Neural cell (in vitro differentiated cells): ENCODE measurements around the gene HIPK1. TPM values are rescaled to one million over a fixed set of nuclear protein-coding genes. Genes with fewer than 3 reads are reported as not detected.

Experiments
- H2AFZ ChIP-seq: fragments of 200-600, 300-800 bp; sonication (generic), shearing (Covaris generic); 2 replicates; pipeline ENCODE4 v1.6.0; 2014; ENCODE audit warnings: low read depth, mild to moderate bottlenecking, antibody characterized with exemption, low read length, moderate library complexity
- H3F3A ChIP-seq: fragments of 200-600 bp; shearing (Covaris generic); 2 replicates; pipeline ENCODE4 v1.6.1; 2016; ENCODE audit warnings: mild to moderate bottlenecking, moderate library complexity, mixed read lengths, antibody characterized with exemption, low read length; ENCODE audit not compliant: insufficient read depth, poor library complexity, severe bottlenecking
- H3K27ac ChIP-seq: fragments of 200-600, 300-800 bp; sonication (generic), shearing (Covaris generic); 2 replicates; pipeline ENCODE4 v1.5.1; 2014; ENCODE audit warnings: mild to moderate bottlenecking, low read length, moderate library complexity
- H3K27me3 ChIP-seq: fragments of 300-800, 200-600 bp; sonication (generic), shearing (Covaris generic); 2 replicates; pipeline ENCODE4 v1.6.0; 2014; ENCODE audit warnings: mild to moderate bottlenecking, low read depth, low read length, moderate library complexity; ENCODE audit not compliant: insufficient read depth
- H3K36me3 ChIP-seq: fragments of 300-800, 200-600 bp; sonication (generic), shearing (Covaris generic); 2 replicates; pipeline ENCODE4 v1.5.1; 2014; ENCODE audit warnings: mild to moderate bottlenecking, antibody characterized with exemption, low read length, moderate library complexity; ENCODE audit not compliant: insufficient read depth
- H3K4me2 ChIP-seq: fragments of 300-800, 200-600 bp; sonication (generic), shearing (Covaris generic); 2 replicates; pipeline ENCODE4 v1.6.0; 2014; ENCODE audit warnings: mild to moderate bottlenecking, low read length
- H3K4me3 ChIP-seq: fragments of 300-800, 200-600 bp; sonication (generic), shearing (Covaris generic); 2 replicates; pipeline ENCODE4 v1.5.1; 2014; ENCODE audit warnings: mild to moderate bottlenecking, low read length, moderate library complexity
- H3K79me2 ChIP-seq: fragments of 200-600 bp; shearing (Covaris generic); replicated peaks from 2 replicates; pipeline ENCODE4 v1.6.0; 2014; ENCODE audit warnings: mild to moderate bottlenecking, low read length, moderate library complexity; ENCODE audit not compliant: insufficient read depth
- H3K9ac ChIP-seq: fragments of 300-800, 200-600 bp; sonication (generic), shearing (Covaris generic); 2 replicates; pipeline ENCODE4 v1.6.1; 2016; ENCODE audit warnings: mild to moderate bottlenecking, low read length, mixed read lengths
- H3K9me2 ChIP-seq: fragments of 200-600 bp; shearing (Covaris generic); 2 replicates; pipeline ENCODE4 v1.6.1; 2016; ENCODE audit warnings: mild to moderate bottlenecking, low read length, mixed read lengths; ENCODE audit not compliant: insufficient read depth
- H3K9me3 ChIP-seq: fragments of 200-600, 300-800 bp; sonication (generic), shearing (Covaris generic); 2 replicates; pipeline ENCODE4 v1.6.1; 2016; ENCODE audit warnings: mild to moderate bottlenecking, mixed run types, low read length, moderate library complexity, mixed read lengths
- H4K20me1 ChIP-seq: fragments of 200-600 bp; shearing (Covaris generic); 2 replicates; pipeline ENCODE4 v1.6.1; 2016; ENCODE audit warnings: mild to moderate bottlenecking, mixed run types; ENCODE audit not compliant: insufficient read depth
- CTCF ChIP-seq: fragments of 450-650 bp; IDR thresholded peaks from 2 replicates; pipeline ENCODE4 v1.5.1; 2014; ENCODE audit warnings: antibody characterized with exemption, mild to moderate bottlenecking, moderate library complexity; ENCODE audit not compliant: poor library complexity, severe bottlenecking
- EP300 ChIP-seq: fragments of 450-650 bp; conservative IDR thresholded peaks from 2 replicates; pipeline ENCODE4 v1.6.1; 2014; ENCODE audit warnings: antibody characterized with exemption, mild to moderate bottlenecking, moderate library complexity; ENCODE audit not compliant: poor library complexity, severe bottlenecking
- EZH2 ChIP-seq: fragments of 200-600, 300-800 bp; shearing (Covaris generic), sonication (generic); IDR thresholded peaks from 2 replicates; pipeline ENCODE4 v1.6.1; 2014; ENCODE audit warnings: antibody characterized with exemption, low read length, borderline replicate concordance, mild to moderate bottlenecking; ENCODE audit not compliant: insufficient read depth, poor library complexity, severe bottlenecking
- MXI1 ChIP-seq: fragments of 450-650 bp; conservative IDR thresholded peaks from 2 replicates; pipeline ENCODE4 v1.6.1; 2014; ENCODE audit warnings: antibody characterized with exemption, mild to moderate bottlenecking; ENCODE audit not compliant: poor library complexity, severe bottlenecking
- POLR2AphosphoS5 ChIP-seq: IDR thresholded peaks from 2 replicates; pipeline ENCODE4 v1.6.1; 2012
- RAD21 ChIP-seq: fragments of 450-650 bp; conservative IDR thresholded peaks from 2 replicates; pipeline ENCODE4 v1.6.1; 2014; ENCODE audit warnings: antibody characterized with exemption, mild to moderate bottlenecking, moderate library complexity
- REST ChIP-seq: IDR thresholded peaks from 2 replicates; pipeline ENCODE4 v1.6.1; 2012; ENCODE audit warnings: borderline replicate concordance
- SMC3 ChIP-seq: fragments of 450-650 bp; conservative IDR thresholded peaks from 2 replicates; pipeline ENCODE4 v1.6.1; 2014; ENCODE audit warnings: antibody characterized with exemption, mild to moderate bottlenecking, moderate library complexity; ENCODE audit not compliant: poor library complexity
- TAF1 ChIP-seq: IDR thresholded peaks from 2 replicates; pipeline ENCODE4 v1.6.1; 2012; ENCODE audit warnings: low read depth
- polyA plus RNA-seq: library from polyadenylated mRNA; depleted of rRNA; stranded (reverse); fragments of >200 nt; gene quantifications from 2 replicates; pipeline ENCODE4 v1.2.3, GENCODE V29; 2014

The HIPK1 gene
- polyA plus RNA-seq, 1 donor from 2014 or later, result 22.9 TPM

GRCh38 chr1:113991467-113991997 lies 62.4 kb downstream of the HIPK1 start:
- Histone ChIP-seq H3F3A (no peaks in the 10 kb centered on the region), H3K27me3 (no peaks in the 10 kb centered on the region), H3K4me2 (no peak overlapping the region)

GRCh38 chr1:113993072-113993471 lies 63.9 kb downstream of the HIPK1 start:
- H3K27ac ChIP-seq, result no peak overlapping the region
- H3K36me3 ChIP-seq, result no peaks in the 10 kb centered on the region
- no peaks in the 10 kb centered on the region for H3K27me3 ChIP-seq
- no peaks in the 10 kb centered on the region for H3F3A ChIP-seq
- H3K9me3 ChIP-seq, result peaks cover 3% of the 10 kb centered on the region
- no peaks in the 10 kb centered on the region for H3K79me2 ChIP-seq
- H3K4me3 ChIP-seq, result no peak overlapping the region
- H4K20me1 ChIP-seq, result no peaks in the 10 kb centered on the region
- no peak overlapping the region for H3K9ac ChIP-seq
- no peak overlapping the region for H3K4me2 ChIP-seq
- H3K9me2 ChIP-seq, result no peaks in the 10 kb centered on the region
- TF ChIP-seq CTCF (no peak), POLR2AphosphoS5 (no peak), SMC3 (no peak), TAF1 (no peak), EZH2 (no peak), MXI1 (no peak), EP300 (no peak), RAD21 (no peak), REST (no peak)
- no peak overlapping the region for H2AFZ ChIP-seq

More at GRCh38 chr1:113991467-113991997, 62.4 kb downstream of the HIPK1 start:
- Histone ChIP-seq H3K4me3 (no peak overlapping the region), H2AFZ (no peak overlapping the region), H3K9me3 (peaks cover 3% of the 10 kb centered on the region), H3K27ac (no peak overlapping the region), H3K9me2 (no peaks in the 10 kb centered on the region), H4K20me1 (no peaks in the 10 kb centered on the region), H3K79me2 (no peaks in the 10 kb centered on the region), H3K9ac (no peak overlapping the region), H3K36me3 (no peaks in the 10 kb centered on the region)
- no peak for TF ChIP-seq EP300
- TF ChIP-seq POLR2AphosphoS5, result no peak
- TF ChIP-seq SMC3, result no peak
- no peak for TF ChIP-seq RAD21
- TF ChIP-seq TAF1, result no peak
- TF ChIP-seq MXI1, result no peak
